Muscle layer of colon (tissue), 2 donors: Measurements from ENCODE around the gene TTLL11.

Experiments used
- H3K27ac ChIP-seq: one replicate; pipeline ENCODE4 v1.7.0; 2013; ENCODE audit warnings: low read depth, mild to moderate bottlenecking, low read length, moderate library complexity
- H3K27me3 ChIP-seq, 2 donors: one replicate each; pipeline ENCODE4 v1.7.0; 2013; ENCODE audit warnings: low read length in 2 of 2, mild to moderate bottlenecking in 2 of 2; ENCODE audit not compliant: insufficient read depth in 2 of 2, control insufficient read depth in 1 of 2
- H3K36me3 ChIP-seq: one replicate; pipeline ENCODE4 v1.7.0; 2013; ENCODE audit warnings: mild to moderate bottlenecking, low read length; ENCODE audit not compliant: insufficient read depth
- H3K4me1 ChIP-seq: one replicate; pipeline ENCODE4 v1.7.0; 2013; ENCODE audit warnings: mild to moderate bottlenecking, low read length; ENCODE audit not compliant: insufficient read depth
- H3K4me3 ChIP-seq, 2 donors: one replicate each; pipeline ENCODE4 v1.7.0; 2013; ENCODE audit warnings: low read length in 2 of 2, low read depth in 1 of 2, mild to moderate bottlenecking in 1 of 2, moderate library complexity in 1 of 2
- H3K9ac ChIP-seq: one replicate; pipeline ENCODE4 v1.7.0; 2013; ENCODE audit warnings: low read length
- H3K9me3 ChIP-seq: one replicate; pipeline ENCODE4 v1.7.0; 2013; ENCODE audit warnings: mild to moderate bottlenecking, low read length
- donor health status: abdominal sarcoma.
- donor health status: Adenocarcinoma of cecum.

Gene TTLL11

DNA sequence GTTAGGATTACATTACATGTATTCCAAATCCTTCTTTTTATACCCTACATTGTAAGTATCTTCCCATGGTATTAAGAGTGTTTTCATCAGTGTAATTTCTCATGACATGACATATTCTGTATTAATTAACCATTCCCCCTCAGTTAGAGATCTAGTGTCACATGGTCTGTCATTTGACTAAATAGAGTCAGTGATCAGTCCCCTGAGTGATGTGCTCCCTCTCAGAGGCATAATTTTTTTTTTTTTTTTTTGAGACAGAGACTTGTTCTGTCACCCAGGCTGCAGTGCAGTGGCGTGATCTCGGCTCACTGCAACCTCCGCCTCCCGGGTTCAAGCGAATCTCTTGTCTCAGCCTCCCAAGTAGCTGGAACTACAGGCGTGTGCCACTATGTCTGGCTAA lies 218.6 kb downstream of the TTLL11 start:
- no peaks in the 10 kb centered on the region for H3K4me1 ChIP-seq
- H3K27me3 ChIP-seq, result no peaks in the 10 kb centered on the region
- no peak overlapping the region for H3K9ac ChIP-seq
- no peak overlapping the region for H3K27ac ChIP-seq
- no peak overlapping the region for H3K4me3 ChIP-seq
- H3K36me3 ChIP-seq, result peaks cover 4% of the 10 kb centered on the region
- H3K9me3 ChIP-seq, result no peaks in the 10 kb centered on the region

- H3K4me1 ChIP-seq, result no peaks in the 10 kb centered on the region
- H3K9me3 ChIP-seq, result no peaks in the 10 kb centered on the region
- no peaks in the 10 kb centered on the region for H3K27me3 ChIP-seq
- peaks cover 9% of the 10 kb centered on the region for H3K36me3 ChIP-seq
- no peak overlapping the region for H3K4me3 ChIP-seq
- H3K27ac ChIP-seq, result no peak overlapping the region
- no peak overlapping the region for H3K9ac ChIP-seq
These were observed 221.6 kb downstream of the TTLL11 start for GRCh38 chr9:121871431-121872025.

DNA sequence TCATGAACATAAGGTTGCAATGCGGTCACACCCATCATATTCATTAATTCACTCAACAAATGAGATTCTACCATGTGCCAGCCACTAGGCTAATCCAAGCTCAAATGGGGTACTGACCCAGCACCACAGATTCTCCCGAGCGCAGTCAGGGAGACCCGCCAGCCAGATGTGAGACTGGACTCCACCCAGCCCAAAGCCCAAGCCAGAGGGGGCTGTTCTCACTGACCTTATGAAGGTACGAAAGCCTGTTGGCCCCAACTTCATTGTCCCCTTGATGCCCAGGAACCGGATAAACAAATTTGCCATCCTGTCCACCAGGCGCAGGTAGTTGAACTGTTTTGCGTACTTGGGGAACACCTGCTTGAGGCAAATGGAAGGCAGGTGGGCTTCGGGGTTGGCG lies 222.8 kb downstream of the TTLL11 start:
- Histone ChIP-seq H3K27me3 (no peaks in the 10 kb centered on the region), H3K36me3 (peaks cover 8% of the 10 kb centered on the region), H3K4me3 (no peak overlapping the region), H3K4me1 (no peaks in the 10 kb centered on the region), H3K27ac (no peak overlapping the region), H3K9me3 (no peaks in the 10 kb centered on the region), H3K9ac (no peak overlapping the region)

DNA sequence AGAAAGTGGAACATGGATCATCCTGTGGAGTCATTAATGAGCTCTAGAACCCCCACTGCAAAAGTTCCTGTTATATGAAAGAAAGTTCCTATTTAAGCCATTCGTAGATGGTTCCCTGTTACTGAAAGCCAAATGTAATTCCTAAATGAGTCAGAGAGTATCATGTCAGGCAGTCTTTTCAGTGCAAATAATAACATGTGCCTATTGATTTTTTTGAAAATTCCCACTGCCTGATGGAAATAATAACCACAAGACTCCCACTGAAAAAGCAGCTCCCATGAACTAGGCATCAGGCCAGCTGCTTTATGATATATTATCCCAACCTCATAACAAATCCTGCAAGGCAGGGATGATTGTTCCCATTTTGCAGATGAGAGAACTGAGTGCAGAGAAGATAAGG lies 224.5 kb downstream of the TTLL11 start:
- H3K36me3 ChIP-seq, result peaks cover 5% of the 10 kb centered on the region
- H3K27ac ChIP-seq, result no peak overlapping the region
- no peaks in the 10 kb centered on the region for H3K9me3 ChIP-seq
- no peak overlapping the region for H3K4me3 ChIP-seq
- no peaks in the 10 kb centered on the region for H3K27me3 ChIP-seq
- H3K4me1 ChIP-seq, result no peaks in the 10 kb centered on the region
- H3K9ac ChIP-seq, result no peak overlapping the region

GRCh38 chr9:121866927-121867326 lies 226.2 kb downstream of the TTLL11 start:
- Histone ChIP-seq H3K9me3 (no peaks in the 10 kb centered on the region), H3K9ac (no peak overlapping the region), H3K27me3 (no peaks in the 10 kb centered on the region), H3K4me3 (no peak overlapping the region), H3K4me1 (no peaks in the 10 kb centered on the region), H3K36me3 (peaks cover 10% of the 10 kb centered on the region), H3K27ac (no peak overlapping the region)

DNA sequence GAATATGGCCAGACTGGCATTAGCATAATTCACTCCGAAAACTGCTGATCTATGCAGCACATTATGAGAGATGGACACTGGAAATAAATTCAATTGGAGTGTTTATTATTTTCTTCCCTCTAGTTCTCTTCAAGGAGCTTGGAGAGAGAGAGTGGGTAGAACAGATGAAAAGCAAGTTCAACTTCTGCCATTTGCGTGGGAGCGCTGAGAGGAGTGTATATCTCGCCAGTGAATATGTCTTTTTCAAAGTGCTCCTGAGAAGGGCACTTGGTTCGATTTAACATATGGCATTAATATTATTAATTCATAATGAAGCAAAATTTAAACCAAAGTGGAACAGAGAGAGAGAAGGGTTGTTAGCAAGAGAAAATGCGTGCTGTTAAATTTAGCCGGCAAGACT lies 227.2 kb downstream of the TTLL11 start:
- H3K4me1 ChIP-seq, result no peaks in the 10 kb centered on the region
- H3K9ac ChIP-seq, result no peak overlapping the region
- H3K27ac ChIP-seq, result no peak overlapping the region
- peaks cover 10% of the 10 kb centered on the region for H3K36me3 ChIP-seq
- H3K27me3 ChIP-seq, result no peaks in the 10 kb centered on the region
- H3K4me3 ChIP-seq, result no peak overlapping the region
- no peaks in the 10 kb centered on the region for H3K9me3 ChIP-seq

DNA sequence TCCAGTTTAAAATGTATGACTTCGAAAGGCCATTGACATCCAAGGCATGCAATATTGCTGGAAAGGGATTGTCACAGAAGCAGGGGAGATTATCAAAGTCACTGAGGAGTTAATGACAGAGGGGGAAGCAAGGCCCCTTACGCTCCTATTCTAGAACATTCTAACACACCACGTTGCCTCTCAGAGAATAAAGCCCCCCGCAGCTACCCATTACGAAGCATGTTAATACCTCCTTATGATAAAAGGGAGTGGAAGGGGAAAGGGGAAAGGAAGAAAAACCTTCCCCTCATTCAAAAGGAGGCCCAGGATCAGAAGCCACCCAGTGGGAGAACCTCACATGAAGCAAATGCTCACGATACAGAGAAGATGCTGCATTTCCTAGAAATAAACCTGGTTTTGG lies 228.0 kb downstream of the TTLL11 start:
- H3K4me1 ChIP-seq, result no peaks in the 10 kb centered on the region
- no peak overlapping the region for H3K4me3 ChIP-seq
- H3K9me3 ChIP-seq, result no peaks in the 10 kb centered on the region
- H3K36me3 ChIP-seq, result peaks cover 10% of the 10 kb centered on the region
- H3K9ac ChIP-seq, result no peak overlapping the region
- no peak overlapping the region for H3K27ac ChIP-seq
- no peaks in the 10 kb centered on the region for H3K27me3 ChIP-seq

DNA sequence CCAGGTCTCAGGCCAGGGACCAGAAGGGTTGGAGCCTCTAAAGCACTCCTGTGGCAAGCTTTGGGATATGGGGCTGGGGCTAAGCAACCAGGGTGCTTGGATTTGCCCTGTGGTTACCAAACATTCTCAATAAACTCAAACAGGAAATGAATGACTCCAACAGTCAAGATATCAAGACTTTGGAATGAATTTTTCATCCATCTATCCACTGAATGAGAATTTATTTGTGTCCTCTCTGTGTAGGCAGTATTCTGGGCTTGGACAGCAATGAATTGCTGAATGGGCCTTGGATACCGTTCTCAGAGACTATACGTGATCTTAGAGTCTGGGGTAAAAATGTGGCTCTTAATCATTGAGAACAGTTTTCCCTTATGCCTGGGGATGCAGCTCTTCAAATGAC lies 229.2 kb downstream of the TTLL11 start:
- Histone ChIP-seq H3K27me3 (no peaks in the 10 kb centered on the region), H3K9me3 (no peaks in the 10 kb centered on the region), H3K27ac (no peak overlapping the region), H3K9ac (no peak overlapping the region), H3K4me1 (no peaks in the 10 kb centered on the region), H3K4me3 (no peak overlapping the region), H3K36me3 (peaks cover 9% of the 10 kb centered on the region)

DNA sequence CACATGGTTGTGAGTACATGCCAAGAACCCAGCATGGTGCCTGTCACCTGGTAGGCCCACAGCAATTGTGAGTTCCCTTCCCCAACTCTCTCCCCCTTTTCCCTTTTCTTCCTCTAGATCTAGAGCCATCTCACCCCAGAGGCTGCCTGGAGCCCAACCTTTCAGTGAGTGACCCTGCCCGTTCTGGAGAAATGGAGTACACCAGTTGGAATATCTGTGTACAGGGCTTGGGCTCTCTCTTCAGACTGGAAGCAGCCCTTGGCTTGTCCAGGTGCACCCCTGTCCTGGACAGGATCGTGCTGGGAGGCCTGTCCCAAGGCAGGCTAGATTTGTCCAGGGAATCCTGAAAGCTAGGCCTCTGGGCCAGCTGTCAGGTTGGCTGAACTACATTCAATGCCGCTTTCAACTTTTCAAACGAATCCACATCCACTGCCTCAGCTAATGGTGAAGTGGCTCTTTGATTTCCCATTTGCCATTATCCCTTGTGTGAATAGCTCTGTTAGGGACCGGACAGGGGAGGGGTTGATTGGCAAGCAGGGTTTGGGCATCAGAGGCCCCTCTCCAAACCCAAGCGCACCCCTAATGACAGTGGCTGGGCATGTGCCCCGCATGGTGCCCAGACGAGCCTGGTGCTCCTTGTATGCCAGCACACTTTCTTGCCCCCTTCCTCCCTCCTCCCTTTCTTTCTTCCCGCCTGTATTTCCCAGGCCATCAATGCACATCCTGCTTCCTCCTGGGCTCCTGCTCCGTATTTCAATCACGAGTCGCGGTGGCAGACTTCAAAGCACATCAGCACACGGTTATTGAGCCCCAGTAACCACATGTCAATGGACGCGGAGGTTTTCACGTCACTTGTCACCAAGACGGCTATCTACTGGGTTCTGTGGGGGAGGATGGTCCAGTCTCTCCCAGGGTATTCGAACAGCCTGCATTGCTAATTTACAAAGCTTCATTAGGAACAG lies 230.5 kb downstream of the TTLL11 start:
- Histone ChIP-seq H3K4me3 (no peak overlapping the region), H3K27ac (no peak overlapping the region), H3K9me3 (no peaks in the 10 kb centered on the region), H3K27me3 (no peaks in the 10 kb centered on the region), H3K36me3 (peaks cover 6% of the 10 kb centered on the region), H3K9ac (no peak overlapping the region), H3K4me1 (no peaks in the 10 kb centered on the region)

DNA sequence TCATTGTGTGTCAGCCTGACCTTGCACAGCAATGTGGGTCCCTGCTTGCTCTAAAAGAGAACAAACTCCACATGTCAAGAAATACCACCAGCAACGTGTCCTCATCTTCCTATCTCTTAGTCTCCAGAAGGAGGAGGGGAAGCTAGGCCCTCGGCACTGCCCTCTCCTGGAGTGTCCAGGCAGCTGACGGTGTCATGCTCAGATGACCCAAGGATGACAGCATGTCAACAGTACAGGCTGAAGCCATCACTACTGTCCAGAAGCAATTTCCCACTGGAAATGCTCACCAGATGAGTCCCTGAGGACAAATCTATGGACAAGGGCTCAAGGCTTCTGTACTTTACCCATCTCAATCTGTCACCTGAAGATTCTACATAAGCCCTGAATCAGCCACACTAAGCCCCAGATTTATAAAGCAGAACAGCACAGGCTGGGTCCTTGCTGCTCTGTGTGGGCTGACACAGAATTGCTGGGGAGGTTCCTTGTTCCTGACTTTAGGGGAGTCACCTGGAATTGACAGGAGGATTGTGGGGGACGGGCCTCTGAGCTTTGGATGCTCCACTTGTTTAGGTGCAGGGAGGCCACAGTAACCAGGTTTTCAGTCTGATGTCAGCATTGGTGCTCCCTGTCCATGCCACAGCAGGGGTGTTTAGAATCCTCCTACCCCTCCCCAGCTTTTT lies 231.5 kb downstream of the TTLL11 start:
- H3K27ac ChIP-seq, result no peak overlapping the region
- H3K36me3 ChIP-seq, result peaks cover 6% of the 10 kb centered on the region
- H3K4me3 ChIP-seq, result no peak overlapping the region
- H3K9ac ChIP-seq, result no peak overlapping the region
- no peaks in the 10 kb centered on the region for H3K27me3 ChIP-seq
- H3K9me3 ChIP-seq, result no peaks in the 10 kb centered on the region
- no peaks in the 10 kb centered on the region for H3K4me1 ChIP-seq

GRCh38 chr9:121860744-121861143 lies 232.4 kb downstream of the TTLL11 start:
- Histone ChIP-seq H3K4me3 (no peak overlapping the region), H3K4me1 (no peaks in the 10 kb centered on the region), H3K36me3 (peaks cover 6% of the 10 kb centered on the region), H3K9ac (no peak overlapping the region), H3K27me3 (no peaks in the 10 kb centered on the region), H3K27ac (no peak overlapping the region), H3K9me3 (no peaks in the 10 kb centered on the region)
